Measurements from ENCODE around the gene CHAT. TPM values are rescaled to one million over a fixed set of nuclear protein-coding genes. Genes with fewer than 3 reads are reported as not detected.

The CHAT gene
- total and polyA plus RNA-seq, 10 donors = not detected

GRCh38 chr10:49602380-49603023, 11.3 kb upstream of the CHAT start:
- no peak for DNase-seq
- Histone ChIP-seq H3K36me3 (no peaks in the 10 kb centered on the region), H3K9me3 (no peaks in the 10 kb centered on the region), H3K4me3 (no peak overlapping the region), H3K27me3 (replicated peaks in 1 of 7) (peaks cover 0 to 88% (median 5%) of the 10 kb centered on the region in 7 donors), H3K27ac (no peak overlapping the region), H3K4me1 (peaks cover 0 to 11% (median 8%) of the 10 kb centered on the region in 6 donors)
- WGBS, 5 donors = 70 to 83% (median 80%) methylated on average over 2 of the region's 2 CpGs
- intact Hi-C loops (cut with DNase I; ENCODE audit: low total_unique reads) = no loop called here
- TF ChIP-seq POLR2A (IDR thresholded peaks at IDR 0.05) (no peak), CTCF (IDR thresholded peaks at IDR 0.05 in 8 of 11, conservative IDR thresholded peaks at IDR 0.05 in 3 of 11) (no peak), POLR2AphosphoS5 (IDR thresholded peaks at IDR 0.05) (no peak)

- peaks cover 0 to under 1% (median 0%) of the 10 kb centered on the region in 8 donors for H3K9me3 ChIP-seq
- 73 to 81% (median 77%) methylated on average over 6 of the region's 6 CpGs for WGBS, 5 donors
- no peak for DNase-seq
- H3K36me3 ChIP-seq = no peaks in the 10 kb centered on the region
- peaks cover 0 to 98% (median 33%) of the 10 kb centered on the region in 7 donors for H3K27me3 ChIP-seq (replicated peaks in 1 of 7)
- no peak overlapping the region for H3K27ac ChIP-seq
- intact Hi-C loops (cut with DNase I; ENCODE audit: low total_unique reads) = no loop called here
- H3K4me1 ChIP-seq = peaks cover 0 to 25% (median 14%) of the 10 kb centered on the region in 6 donors
- H3K4me3 ChIP-seq = no peak overlapping the region
- TF ChIP-seq POLR2A (IDR thresholded peaks at IDR 0.05) = no peak
- no peak for TF ChIP-seq CTCF (IDR thresholded peaks at IDR 0.05 in 8 of 11, conservative IDR thresholded peaks at IDR 0.05 in 3 of 11)
- no peak for TF ChIP-seq POLR2AphosphoS5 (IDR thresholded peaks at IDR 0.05)
Measured at GRCh38 chr10:49605216-49605938, 8.5 kb upstream of the CHAT start.

GRCh38 chr10:49605939-49606509, 7.8 kb upstream of the CHAT start:
- TF ChIP-seq CTCF (IDR thresholded peaks at IDR 0.05 in 8 of 11, conservative IDR thresholded peaks at IDR 0.05 in 3 of 11) (no peak), POLR2A (IDR thresholded peaks at IDR 0.05) (no peak), POLR2AphosphoS5 (IDR thresholded peaks at IDR 0.05) (no peak)
- peaks cover 0 to 98% (median 40%) of the 10 kb centered on the region in 7 donors for H3K27me3 ChIP-seq (replicated peaks in 1 of 7)
- H3K27ac ChIP-seq = no peak overlapping the region
- H3K36me3 ChIP-seq = no peaks in the 10 kb centered on the region
- intact Hi-C loops (cut with DNase I; ENCODE audit: low total_unique reads) = no loop called here
- 42 to 57% (median 51%) methylated on average over 3 of the region's 3 CpGs for WGBS, 5 donors
- no peak overlapping the region for H3K4me3 ChIP-seq
- peaks cover 0 to 32% (median 19%) of the 10 kb centered on the region in 6 donors for H3K4me1 ChIP-seq
- H3K9me3 ChIP-seq = peaks cover 0 to 6% (median 0%) of the 10 kb centered on the region in 8 donors
- no peak for DNase-seq

Data from spleen (tissue), 11 donors.